OCI-LY1 (cell line): ENCODE data around the gene CENPC.

Source experiments
- H2AFZ ChIP-seq: fragments of 200-600 bp; sonication (generic), shearing (Covaris generic); 2 replicates; pipeline ENCODE4 v1.6.0; 2014; ENCODE audit warnings: antibody characterized with exemption, mild to moderate bottlenecking, low read length
- H3F3A ChIP-seq: fragments of 200-600 bp; sonication (generic), shearing (Covaris generic); 2 replicates; pipeline ENCODE4 v1.6.0; 2014; ENCODE audit warnings: mild to moderate bottlenecking, antibody characterized with exemption, low read length, moderate library complexity; ENCODE audit not compliant: insufficient read depth
- H3K27ac ChIP-seq: fragments of 200-600 bp; sonication (generic); 2 replicates; pipeline ENCODE4 v1.5.1; 2014; ENCODE audit warnings: low read length, mixed run types, mild to moderate bottlenecking, low read depth; ENCODE audit not compliant: poor library complexity, severe bottlenecking
- H3K27me3 ChIP-seq: fragments of 200-600 bp; sonication (generic); 2 replicates; pipeline ENCODE4 v1.6.0; 2014; ENCODE audit warnings: antibody characterized with exemption, mild to moderate bottlenecking, low read length, moderate library complexity; ENCODE audit not compliant: insufficient read depth
- H3K36me3 ChIP-seq: fragments of 200-600 bp; sonication (generic); 2 replicates; pipeline ENCODE4 v1.6.1; 2014; ENCODE audit warnings: mild to moderate bottlenecking, antibody characterized with exemption, low read length, moderate library complexity, mixed read lengths; ENCODE audit not compliant: insufficient read depth
- H3K4me1 ChIP-seq: fragments of 200-600 bp; sonication (generic); 2 replicates; pipeline ENCODE4 v1.5.1; 2014; ENCODE audit warnings: mild to moderate bottlenecking, low read length, moderate library complexity; ENCODE audit not compliant: insufficient read depth, severe bottlenecking
- H3K4me2 ChIP-seq: fragments of 200-600 bp; sonication (generic), shearing (Covaris generic); 2 replicates; pipeline ENCODE4 v1.6.1; 2014; ENCODE audit warnings: low read length
- H3K4me3 ChIP-seq: fragments of 200-600 bp; sonication (generic); 2 replicates; pipeline ENCODE4 v1.5.1; 2014; ENCODE audit warnings: low read length, low read depth, mild to moderate bottlenecking, mixed read lengths; ENCODE audit not compliant: poor library complexity, severe bottlenecking
- H3K79me2 ChIP-seq: fragments of 200-600 bp; shearing (Covaris generic); 2 replicates; pipeline ENCODE4 v1.6.1; 2016; ENCODE audit warnings: mixed run types, low read length, mixed read lengths; ENCODE audit not compliant: insufficient read depth
- H3K9ac ChIP-seq: fragments of 200-600 bp; sonication (generic), shearing (Covaris generic); 2 replicates; pipeline ENCODE4 v1.6.1; 2014; ENCODE audit warnings: mild to moderate bottlenecking, low read length, mixed read lengths
- H3K9me2 ChIP-seq: fragments of 200-600 bp; sonication (generic), shearing (Covaris generic); 2 replicates; pipeline ENCODE4 v1.6.1; 2014; ENCODE audit warnings: low read depth, mild to moderate bottlenecking, low read length, mixed read lengths
- H3K9me3 ChIP-seq: fragments of 200-600 bp; shearing (Covaris generic); 2 replicates; pipeline ENCODE4 v1.6.1; 2014; ENCODE audit warnings: low read length, mixed read lengths
- H4K20me1 ChIP-seq: fragments of 200-600 bp; sonication (generic), shearing (Covaris generic); 2 replicates; pipeline ENCODE4 v1.6.0; 2016; ENCODE audit warnings: mild to moderate bottlenecking, low read length; ENCODE audit not compliant: insufficient read depth
- EZH2 ChIP-seq: fragments of 200-600 bp; sonication (generic), shearing (Covaris generic); IDR thresholded peaks from 2 replicates; pipeline ENCODE4 v1.8.0; 2017; ENCODE audit warnings: borderline replicate concordance, mixed run types, mild to moderate bottlenecking, antibody characterized with exemption, low read length, moderate library complexity, mixed read lengths
- TF ChIP-seq, protein P1 (sequence below): fragments of 200-600 bp; sonication (generic), shearing (Covaris generic); IDR thresholded peaks from 2 replicates; pipeline ENCODE4 v1.5.1; 2017; ENCODE audit warnings: mild to moderate bottlenecking, antibody characterized with exemption, low read length, moderate library complexity, mixed read lengths

CENPC gene

DNA sequence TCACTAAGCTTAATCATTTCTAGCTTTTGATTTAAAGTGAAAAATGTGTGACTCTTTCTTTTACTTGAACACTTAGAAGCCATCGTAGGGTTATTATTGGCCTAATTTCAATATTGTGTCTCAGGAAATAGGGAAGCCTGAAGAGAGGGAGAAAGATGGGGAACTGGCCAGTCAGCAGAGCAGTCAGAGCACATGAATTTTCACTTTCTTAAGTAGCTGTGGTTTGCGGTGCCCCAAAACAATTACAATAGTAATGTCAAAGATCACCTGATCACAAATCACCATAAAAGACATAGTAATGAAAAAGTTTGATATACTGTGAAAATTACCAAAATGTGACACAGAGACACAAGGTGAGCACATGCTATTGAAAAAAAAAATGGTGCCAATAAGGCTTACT, 45.5 kb downstream of the CENPC start:
- TF ChIP-seq EZH2, result no peak
- TF ChIP-seq, protein P1, sequence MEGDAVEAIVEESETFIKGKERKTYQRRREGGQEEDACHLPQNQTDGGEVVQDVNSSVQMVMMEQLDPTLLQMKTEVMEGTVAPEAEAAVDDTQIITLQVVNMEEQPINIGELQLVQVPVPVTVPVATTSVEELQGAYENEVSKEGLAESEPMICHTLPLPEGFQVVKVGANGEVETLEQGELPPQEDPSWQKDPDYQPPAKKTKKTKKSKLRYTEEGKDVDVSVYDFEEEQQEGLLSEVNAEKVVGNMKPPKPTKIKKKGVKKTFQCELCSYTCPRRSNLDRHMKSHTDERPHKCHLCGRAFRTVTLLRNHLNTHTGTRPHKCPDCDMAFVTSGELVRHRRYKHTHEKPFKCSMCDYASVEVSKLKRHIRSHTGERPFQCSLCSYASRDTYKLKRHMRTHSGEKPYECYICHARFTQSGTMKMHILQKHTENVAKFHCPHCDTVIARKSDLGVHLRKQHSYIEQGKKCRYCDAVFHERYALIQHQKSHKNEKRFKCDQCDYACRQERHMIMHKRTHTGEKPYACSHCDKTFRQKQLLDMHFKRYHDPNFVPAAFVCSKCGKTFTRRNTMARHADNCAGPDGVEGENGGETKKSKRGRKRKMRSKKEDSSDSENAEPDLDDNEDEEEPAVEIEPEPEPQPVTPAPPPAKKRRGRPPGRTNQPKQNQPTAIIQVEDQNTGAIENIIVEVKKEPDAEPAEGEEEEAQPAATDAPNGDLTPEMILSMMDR, result no peak
- Histone ChIP-seq H3K9me2 (no peaks in the 10 kb centered on the region), H3K9ac (no peak overlapping the region), H3K4me2 (no peak overlapping the region), H3K9me3 (no peaks in the 10 kb centered on the region), H3K4me3 (no peak overlapping the region), H3K79me2 (peaks cover 11% of the 10 kb centered on the region), H3K27ac (no peak overlapping the region), H3K36me3 (peaks cover 77% of the 10 kb centered on the region), H4K20me1 (no peaks in the 10 kb centered on the region), H3K27me3 (no peaks in the 10 kb centered on the region), H2AFZ (no peak overlapping the region), H3K4me1 (no peaks in the 10 kb centered on the region), H3F3A (no peaks in the 10 kb centered on the region)

DNA sequence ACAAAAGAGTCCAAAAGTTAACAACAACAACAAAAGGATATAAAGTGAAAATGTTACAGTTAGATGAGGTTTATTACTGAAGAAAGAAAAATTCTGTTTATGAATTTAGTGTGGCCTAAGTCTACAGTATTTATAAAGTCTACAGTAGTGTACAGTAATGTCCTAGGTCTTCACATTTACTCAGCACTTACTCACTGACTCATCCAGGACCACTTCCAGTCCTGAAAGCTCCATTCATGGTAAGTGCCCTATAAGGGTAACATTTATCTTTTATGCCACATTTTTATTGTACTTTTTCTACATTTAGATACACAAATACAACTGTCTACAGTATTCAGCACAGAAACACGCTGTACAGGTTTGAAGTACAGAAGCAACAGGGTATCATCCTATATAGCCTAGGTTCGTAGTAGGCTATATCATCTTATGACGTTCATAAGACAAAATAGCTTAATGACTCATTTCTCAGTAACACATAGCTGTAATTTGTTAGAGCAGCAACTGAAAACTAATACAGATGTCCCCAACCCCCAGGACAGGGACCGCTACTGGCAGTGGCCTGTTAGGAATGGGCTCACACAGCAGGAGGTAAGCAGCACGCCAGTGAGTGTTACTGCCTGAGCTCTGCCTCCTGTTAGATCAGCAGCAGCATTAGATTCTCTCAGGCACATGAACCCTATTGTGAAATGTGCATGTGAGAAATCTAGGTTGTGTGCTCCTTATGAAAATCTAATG, 61.3 kb downstream of the CENPC start:
- Histone ChIP-seq H3K4me3 (no peak overlapping the region), H3K4me1 (no peaks in the 10 kb centered on the region), H3F3A (no peaks in the 10 kb centered on the region), H3K9ac (no peak overlapping the region), H3K9me2 (no peaks in the 10 kb centered on the region), H3K27ac (no peak overlapping the region), H3K4me2 (no peak overlapping the region), H3K27me3 (no peaks in the 10 kb centered on the region), H3K36me3 (peaks cover 91% of the 10 kb centered on the region), H2AFZ (no peak overlapping the region), H3K79me2 (no peaks in the 10 kb centered on the region), H4K20me1 (no peaks in the 10 kb centered on the region), H3K9me3 (0 out of 2 replicates have a peak, but pooled peaks cover 2% of the 10 kb centered on the region)
- TF ChIP-seq, protein P1, result no peak
- no peak for TF ChIP-seq EZH2

DNA sequence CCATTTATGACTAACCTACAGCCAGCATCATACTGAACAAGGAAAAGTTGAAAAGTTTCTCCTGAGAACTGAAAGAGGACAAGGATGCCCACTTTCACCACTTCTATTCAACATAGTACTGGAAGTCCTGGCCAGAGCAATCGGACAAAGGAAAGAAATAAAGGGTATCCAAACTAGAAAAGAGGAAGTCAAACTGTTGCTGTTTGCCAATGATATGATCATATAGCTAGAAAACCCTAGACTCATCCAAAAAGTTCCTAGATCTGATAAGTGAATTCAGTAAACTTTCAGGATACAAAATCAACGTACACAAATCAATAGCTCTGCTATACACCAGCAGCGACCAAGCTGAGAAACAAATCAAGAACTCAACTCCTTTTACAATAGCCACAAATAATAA, 64.5 kb downstream of the CENPC start:
- 0 out of 2 replicates have a peak, but pooled peaks cover 2% of the 10 kb centered on the region for H3K9me3 ChIP-seq
- no peak overlapping the region for H3K4me2 ChIP-seq
- H3K27me3 ChIP-seq, result no peaks in the 10 kb centered on the region
- H3K79me2 ChIP-seq, result no peaks in the 10 kb centered on the region
- no peak overlapping the region for H3K27ac ChIP-seq
- no peaks in the 10 kb centered on the region for H3F3A ChIP-seq
- H4K20me1 ChIP-seq, result no peaks in the 10 kb centered on the region
- no peak for TF ChIP-seq EZH2
- TF ChIP-seq, protein P1, result no peak
- H3K4me1 ChIP-seq, result no peaks in the 10 kb centered on the region
- H2AFZ ChIP-seq, result no peak overlapping the region
- no peak overlapping the region for H3K4me3 ChIP-seq
- no peak overlapping the region for H3K9ac ChIP-seq
- H3K36me3 ChIP-seq, result peaks cover 97% of the 10 kb centered on the region
- no peaks in the 10 kb centered on the region for H3K9me2 ChIP-seq
